Middle frontal gyrus (tissue), 1 donor: ENCODE measurements around the gene ALDOA.

Experiments used
- DNase-seq: peaks from one replicate; pipeline ENCODE4 v3.0.0-alpha.2; 2015; ENCODE audit warnings: low spot score; ENCODE audit errors: extremely low spot score

The ALDOA gene

DNA sequence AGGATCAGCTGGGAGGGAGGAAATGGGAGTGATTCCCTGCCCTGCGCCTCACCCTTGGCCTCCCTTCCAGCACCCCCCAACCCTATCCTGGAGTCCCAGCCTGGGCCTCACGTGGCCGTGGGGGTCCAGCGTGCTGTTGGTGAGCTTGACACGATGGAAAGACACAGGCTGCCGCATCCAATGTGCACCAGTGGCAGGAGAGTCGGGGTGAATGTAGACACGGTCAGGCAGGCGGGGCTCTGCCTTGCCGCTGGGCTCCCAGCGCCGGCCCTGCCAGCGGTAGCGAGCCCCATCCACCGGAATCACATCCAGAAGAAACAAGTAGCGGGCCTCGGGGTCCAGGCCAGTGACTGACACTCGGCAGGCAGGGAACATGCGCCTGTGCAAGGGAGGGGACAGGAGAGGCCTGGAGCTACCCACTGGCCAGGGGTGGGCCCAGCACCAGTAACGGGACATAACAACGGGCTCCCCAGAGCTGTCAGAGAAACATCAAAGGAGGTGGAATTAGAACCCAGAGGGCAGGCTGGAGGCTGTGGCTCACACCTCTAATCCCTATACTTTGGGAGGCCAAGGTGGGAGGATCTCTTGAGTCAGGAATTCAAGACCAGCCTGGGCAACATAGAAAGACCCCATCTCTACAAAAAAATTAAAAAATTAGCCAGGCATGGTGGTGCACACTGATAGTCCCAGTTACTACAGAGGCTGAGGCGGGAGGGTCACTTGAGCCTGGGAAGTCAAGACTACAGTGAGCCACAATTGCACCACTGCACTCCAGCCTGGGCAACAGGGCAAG, 23.5 kb downstream of the ALDOA start:
- no peak for DNase-seq

DNA sequence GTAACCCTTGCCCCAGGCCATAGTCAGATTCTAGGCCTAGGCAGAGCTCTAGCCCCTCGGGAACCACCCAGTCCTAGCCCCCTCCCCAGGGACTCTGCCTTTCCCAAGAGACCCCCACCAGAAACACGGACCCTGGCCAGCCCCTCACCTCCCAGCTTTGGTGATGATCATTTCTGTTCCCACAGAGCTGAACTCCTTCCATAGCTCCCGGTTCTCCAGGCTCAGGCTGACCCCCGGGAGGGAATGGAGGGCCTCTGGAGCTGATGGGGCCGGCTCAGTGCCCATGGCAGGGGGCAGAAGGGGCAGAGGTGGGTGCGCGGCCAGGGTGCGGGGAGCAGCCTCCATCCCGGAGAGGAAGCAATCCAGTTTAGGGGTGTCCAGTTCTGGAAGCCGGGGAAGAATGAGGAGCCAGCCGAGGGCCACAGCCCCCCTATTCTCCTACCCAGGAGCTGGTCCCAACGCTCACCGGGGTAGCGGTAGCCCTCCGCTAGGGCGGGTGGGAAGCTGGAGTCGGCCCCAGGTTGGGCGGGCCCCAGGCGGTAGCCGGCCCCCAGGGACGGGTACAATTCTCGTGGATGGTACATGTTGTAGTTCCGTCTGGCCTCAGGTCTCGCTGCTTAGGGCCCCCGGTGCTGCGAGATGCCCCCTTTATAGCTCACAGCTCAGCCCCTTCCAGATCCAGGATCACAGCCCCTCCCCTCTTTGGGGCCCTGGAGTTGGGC, 25.2 kb downstream of the ALDOA start:
- no peak for DNase-seq

DNA sequence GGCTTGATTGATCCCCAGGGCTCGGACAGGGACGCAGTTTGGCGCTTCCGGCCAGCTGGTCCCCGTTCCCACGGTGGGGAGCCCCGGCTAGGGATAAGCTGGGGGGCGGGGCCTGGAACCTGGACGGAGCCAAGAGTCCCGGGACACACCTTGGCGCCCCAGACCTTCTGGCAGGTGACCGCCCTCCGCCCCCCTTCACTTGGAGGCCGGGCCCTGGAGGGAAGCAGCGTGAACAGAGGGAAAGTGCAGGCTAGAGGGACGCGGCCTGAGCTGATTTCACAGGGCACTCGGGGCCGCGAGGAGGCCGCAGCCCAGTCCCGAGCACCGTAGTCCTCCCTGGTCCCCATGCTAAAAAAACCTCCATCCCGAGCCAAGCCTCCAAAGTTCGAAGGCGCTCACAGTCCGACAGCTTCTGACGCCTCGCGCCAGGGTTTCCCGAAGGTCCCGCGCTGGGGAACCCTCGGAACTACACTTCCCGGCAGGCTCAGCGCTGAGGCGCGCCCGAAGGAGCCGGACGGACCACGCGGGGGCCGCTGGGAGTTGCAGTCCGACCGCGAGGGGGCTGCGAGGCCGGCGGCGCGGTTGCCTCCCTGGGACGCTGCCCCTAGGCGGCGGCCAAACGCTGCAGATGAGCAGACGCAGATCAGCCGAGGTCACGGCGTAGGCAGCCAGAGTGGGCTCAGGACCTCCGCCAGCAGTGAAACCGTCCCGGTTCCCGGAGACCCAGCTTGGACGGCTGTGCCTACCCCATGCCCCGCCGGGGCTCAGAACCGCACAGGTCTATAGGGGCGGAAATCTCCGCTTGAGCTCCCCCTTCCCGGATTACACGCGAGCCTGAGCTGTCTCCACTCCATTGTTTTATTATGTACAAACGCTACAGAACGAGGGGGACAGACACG, 26.2 kb downstream of the ALDOA start, which contains the start of gene TBX6:
Gene TBX6 (minus strand): TSS at position 451 of the 899 bp plus-strand sequence. CDS start 731 bp downstream, outside the sequence.
- DNase-seq, result peak; percentile 88

DNA sequence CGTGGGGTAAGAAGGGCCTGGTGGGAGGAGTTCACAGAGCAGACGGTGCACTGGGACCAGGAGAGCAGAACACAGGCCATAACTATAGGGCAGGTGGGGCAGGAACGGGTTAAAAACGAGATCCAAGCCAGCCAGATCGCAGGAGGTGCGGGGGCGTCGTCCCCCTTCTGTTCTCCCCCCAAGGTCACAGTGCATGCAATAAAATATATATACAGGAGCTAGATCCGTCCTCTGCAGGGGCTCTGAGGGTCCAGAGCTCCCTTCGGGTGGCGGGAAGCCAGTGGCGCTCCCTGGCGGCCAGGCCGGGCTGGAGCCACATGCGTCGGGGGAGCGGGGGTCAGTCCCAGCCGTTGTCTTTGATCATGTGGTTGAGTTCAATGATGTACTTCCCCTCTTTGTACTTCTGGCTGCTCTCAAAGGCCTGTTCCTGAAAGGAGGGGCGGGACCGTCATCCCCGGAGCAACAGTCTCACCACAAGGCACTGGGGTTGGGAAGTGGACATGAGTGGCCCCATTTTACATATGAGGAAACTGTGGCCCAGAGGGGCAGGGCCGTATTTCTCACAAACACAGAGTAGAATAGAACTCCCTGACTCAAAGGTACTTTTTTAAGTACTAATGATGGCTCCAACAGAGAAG, 26.9 kb downstream of the ALDOA start:
- no peak for DNase-seq

DNA sequence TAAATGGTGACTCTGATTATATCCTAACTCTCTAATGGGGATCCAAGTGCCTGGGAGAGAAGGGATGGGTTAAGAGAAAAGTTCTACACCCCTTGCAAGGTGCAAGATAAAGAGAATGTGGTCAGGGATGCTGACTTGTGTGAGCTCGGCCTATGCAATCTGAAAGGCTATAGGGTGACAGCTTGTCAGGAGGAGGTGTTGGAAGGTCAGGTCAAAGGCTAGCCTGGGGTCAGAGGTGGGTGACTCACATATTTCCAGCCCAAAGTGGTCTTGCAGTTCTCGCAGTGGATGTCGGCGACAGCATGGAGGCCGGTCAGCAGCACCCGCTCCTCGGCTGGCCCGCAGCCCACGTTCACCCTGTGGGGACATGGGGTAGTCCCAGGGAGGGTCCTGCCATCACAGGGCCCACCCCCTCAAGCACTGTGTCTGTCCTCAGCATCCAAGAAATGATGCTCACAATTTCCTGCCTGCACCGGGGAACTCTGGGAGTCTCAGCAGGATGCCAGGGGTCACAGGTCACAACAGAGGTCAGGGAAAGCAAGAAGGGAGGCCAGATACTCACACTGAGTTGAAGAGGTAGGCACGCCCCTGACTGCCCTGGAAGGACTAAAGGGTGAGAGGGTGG, 29.1 kb downstream of the ALDOA start:
- DNase-seq, result no peak

DNA sequence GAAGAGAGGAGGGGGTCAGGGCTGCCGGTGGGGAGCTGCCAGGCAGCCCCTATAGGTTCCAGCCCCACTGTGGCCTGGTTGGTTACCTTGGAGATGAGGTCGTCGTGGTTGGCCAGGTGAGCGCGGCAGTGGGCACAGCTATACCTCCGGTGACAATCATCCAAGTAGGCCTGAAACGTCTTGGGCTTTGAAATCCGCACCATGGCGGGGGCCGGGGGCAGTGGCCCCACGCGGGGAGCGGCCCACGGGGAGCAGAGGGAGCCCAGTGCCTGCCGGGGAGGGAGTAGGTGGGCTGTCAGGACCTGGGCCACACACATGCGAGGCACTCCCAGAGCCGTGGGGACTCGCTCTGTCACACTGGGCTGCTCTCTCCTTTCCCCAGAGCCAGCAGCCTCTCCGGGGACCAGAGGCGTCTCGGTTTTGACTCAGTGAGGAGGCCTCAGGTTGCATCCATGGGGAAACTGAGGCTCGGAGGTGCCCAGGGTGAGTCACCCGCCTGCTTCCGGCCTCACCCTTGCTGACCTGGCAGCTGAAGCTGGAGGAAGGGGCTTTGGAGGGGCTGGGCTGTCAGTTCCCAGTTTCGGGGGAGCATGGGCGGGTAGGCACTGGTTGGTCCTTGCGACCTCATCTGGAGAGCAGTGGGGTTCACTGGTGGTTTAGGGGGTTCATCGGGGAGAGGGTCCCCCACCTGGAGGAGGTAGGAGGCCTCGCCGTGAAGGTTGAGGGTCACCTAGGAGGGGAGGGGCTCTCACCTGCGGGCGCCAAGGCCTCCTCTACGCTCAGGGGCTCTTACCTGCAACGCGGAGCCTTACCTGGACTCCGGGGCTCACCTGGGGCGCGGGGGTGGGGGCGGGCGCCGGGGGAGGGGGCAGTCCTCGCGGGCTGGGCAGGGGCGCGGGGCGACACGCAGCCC, 29.9 kb downstream of the ALDOA start:
- DNase-seq, result no peak

DNA sequence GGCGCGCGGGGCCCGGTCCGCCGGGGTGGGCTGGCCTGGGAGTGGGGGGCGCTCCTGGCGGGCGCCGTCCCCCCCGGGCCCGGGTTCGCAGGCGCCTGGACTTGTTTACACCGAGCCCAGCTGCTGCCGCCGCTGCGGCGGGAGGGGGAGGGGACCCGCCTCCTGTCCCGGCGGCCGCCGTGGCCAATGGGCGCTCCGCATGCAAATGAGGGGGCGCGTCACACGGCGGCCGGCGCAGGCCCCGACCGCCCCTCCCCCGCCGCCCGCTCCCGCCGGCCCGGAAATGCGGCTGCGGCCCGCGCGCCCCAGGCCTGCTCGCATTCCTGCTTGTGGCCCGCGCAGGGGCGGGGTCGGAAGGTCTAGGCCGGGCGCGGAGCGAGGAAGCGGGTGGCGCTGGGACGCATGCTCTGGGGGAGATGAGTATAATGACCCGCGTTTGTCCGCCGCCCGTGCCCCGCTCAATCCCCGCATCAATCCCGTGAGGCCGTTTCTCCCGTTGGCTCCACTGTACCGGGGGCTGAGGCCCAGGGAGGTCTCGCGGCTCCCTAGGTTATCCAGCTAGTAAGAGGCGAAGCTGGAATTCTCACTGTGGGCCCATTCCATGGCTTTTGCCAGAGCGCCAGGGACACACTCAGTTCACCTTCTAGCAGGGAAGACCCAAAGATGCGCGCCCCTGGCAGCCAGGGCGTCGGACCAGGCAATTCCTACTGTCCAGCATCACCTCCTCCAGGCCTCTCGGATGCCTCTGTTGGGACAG, 30.7 kb downstream of the ALDOA start, which contains the start of gene YPEL3:
Gene YPEL3 (minus strand): TSS at position 109 of the 757 bp plus-strand sequence. CDS start 731 bp downstream, outside the sequence.
- DNase-seq, result peak; percentile 85

DNA sequence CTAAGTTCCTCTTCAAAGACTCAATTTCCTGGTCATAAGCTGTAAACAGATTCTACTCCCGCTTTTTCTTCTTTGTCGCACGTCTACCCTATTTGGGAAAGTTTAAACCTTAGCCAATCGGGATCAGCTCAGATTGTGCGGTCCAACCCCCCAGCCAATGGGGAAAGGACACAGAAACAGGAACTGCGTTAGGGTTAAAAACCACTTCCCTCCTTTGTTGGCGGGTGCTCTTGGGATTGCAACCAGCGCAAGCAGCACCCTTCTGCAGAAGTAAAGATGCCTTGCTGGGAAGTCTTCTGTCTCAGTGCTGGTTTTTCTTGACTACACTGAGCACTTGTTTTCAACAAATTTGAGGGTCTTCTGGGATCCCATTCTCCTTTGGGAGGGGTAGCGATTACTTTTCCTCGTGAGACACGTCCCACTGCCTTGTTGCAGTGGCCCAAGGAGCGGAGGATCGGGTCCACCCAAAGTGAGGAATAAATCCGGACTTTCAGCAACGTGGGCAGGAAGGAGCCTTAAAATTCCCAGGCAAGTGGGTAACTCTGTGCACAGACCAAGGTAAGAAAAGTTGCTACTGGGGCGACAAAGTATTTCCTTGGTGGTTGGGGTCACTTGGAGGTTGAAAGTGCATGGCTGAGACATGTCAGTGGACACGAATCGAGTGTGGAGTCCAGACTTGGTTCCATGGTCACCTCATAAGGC, 31.5 kb downstream of the ALDOA start:
- DNase-seq, result no peak

DNA sequence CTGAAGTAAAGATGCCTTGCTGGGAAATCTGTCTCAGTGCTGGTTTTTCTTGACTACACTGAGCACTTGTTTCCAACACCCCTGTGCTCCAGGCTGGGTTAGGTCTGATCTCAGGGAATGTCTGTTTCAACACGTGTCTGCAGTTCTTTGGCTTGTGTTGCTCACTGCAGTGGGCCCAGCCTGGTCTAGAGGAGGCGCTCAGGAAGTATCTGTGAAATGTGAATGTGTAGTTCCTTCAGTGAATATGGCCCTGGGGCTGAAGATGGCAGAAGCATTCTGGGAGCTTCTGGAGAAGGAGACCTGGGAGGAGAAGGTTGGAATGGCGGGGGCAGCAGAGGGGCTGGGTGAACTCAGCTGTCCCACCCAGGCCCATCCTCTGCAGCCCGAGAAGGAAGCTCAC, 38.5 kb downstream of the ALDOA start:
- no peak for DNase-seq

DNA sequence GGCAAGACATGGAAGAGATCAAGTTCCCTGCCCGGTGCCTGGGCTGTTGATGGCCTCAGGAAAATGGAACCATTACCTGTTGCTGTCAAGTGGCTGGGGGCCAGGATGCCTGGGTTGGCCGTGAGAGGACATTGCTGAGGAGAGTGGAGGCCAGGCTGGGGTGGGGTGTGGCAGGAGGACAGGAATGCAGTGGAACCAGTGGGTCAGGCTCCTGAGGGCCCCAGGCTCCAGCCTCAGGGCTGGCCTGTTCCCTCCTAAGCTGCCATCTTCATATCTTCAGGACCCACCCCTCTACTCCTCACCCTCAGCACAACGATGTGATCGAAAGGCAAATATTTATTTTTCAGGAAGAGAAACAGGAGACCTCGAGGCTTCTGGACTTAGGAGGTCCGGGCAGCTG, 38.9 kb downstream of the ALDOA start:
- no peak for DNase-seq

DNA sequence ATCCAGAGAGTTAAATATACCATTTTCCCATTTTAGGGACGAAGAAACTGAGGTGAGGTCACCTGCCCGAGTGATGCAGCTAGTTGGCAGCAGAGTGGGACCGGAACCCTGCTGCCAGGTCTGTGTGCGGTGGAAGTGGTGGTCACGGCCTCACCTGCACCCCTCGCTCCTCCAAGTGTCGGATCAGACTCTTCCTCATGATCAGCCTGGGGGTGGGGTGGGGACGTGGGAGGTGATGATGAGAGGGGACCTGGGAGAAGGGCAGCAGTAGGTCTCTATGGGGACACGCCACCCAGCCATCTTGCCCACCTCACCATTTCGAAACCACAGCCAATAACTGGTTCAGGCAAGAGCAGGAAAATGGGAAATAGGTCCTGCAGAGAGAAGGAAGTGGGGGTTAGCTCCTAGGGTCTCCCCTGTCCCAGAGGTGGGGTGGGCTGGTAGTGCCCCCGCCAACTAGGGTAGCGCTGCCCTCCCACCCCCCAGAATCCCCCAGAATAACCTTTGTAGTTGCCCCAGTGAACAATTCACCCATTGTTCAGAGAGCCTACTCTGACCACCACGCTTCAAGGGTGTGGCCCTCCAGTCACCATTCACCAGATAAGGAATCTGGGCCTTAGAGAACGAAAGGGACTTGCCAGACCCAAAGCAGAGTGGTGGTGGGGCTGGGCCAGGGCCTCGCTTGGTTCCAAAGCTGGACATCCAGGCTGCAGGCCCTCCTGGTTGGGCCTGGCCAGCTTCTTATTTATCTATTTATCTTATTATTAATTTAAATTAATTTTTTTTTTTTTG, 42.7 kb downstream of the ALDOA start:
- DNase-seq, result no peak

DNA sequence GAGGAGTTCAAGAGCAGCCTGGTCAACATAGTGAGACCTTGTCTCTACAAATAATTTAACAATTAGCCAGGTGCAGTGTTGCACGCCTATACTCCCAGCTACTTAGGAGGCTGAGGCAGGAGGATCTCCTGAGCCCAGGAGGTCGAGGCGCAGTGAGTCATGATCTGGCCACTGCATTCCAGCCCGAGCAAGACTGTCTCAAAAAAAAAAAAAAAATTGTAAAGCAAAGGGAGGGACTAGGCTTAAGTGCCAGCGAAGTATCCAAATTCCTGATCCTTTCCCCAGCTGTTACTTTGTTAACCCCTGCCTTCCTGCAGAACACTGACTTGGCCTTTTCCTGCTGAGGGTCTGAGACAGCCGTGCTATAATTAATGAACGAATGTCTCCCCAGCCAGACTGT, 45.1 kb downstream of the ALDOA start:
- no peak for DNase-seq

DNA sequence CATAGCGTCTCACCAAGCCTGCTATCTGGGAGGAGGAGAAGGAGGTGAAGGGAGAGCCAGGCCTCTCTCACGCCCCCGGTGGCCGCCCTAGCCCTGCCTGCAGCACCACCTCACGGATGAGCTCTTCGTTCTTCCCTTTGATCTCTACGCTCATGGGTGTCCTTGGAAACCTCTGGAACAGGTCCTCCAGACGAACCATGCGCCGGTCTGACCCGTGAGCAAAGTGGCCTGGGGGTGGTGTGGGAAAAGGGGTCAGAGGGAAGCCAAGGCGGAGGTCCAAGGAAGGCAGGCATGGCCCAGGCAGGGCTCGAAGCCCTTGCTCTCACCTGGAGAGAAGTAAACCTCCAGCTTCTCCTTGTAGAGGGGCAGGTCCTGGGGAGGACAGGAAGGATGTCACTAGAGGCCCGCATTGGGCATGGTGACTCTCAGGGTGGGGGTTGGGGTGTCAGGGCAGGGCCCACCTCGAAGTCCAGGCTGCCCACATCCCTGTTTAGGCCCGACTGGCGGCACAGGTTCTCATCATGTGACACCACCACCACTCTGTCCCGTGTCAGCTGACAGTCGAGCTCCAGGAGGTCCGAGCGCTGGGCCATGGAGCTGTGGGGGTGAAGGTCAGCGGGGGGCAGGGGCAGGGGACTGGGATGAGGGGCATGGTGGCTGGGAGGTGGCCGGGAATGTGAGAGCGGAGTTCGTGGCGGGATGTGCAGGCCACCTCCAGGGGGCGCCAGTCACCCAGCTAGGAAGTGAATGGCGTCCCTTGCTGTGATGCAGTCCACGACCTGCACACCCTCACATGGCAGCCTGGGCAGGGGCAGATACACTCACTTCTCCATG, 46.9 kb downstream of the ALDOA start:
- DNase-seq, result no peak

DNA sequence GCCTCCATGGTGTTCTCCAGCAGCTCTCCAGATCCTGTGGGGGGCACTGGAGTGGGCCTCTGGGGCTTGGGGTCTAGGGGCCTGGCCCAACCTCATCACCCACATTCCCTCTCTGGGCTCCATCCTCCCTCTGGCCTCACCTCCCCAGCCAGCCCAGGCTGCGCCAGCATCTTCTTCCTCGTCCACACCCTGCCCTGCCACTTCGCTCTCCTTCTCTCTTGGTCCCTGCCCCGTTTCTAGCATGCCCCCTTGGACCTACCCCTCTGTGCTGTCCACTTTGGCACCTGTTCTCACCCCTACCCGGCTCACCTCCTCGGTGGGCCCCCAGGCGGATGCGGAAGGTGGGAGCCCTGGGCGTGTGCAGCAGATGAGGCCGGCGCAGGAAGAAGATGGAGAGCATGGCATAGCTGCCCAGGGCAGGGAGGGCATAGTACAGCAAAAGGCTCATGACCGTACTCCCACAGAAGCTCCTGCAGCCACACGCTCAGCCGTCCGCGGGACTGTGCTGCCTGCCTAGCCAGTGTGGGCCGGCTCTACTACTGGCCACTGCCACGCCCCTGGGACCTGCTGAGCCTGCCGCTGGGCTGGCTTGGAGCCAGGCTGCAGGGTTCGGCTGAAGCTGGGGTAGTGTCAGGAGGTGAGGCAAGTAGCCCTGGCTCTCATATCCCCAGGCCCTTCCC, 47.6 kb downstream of the ALDOA start, which contains the start of gene GDPD3:
Gene GDPD3 (minus strand): TSS at position 507 of the 680 bp plus-strand sequence. CDS start 59 bp downstream, at position 448.
- DNase-seq, result no peak

DNA sequence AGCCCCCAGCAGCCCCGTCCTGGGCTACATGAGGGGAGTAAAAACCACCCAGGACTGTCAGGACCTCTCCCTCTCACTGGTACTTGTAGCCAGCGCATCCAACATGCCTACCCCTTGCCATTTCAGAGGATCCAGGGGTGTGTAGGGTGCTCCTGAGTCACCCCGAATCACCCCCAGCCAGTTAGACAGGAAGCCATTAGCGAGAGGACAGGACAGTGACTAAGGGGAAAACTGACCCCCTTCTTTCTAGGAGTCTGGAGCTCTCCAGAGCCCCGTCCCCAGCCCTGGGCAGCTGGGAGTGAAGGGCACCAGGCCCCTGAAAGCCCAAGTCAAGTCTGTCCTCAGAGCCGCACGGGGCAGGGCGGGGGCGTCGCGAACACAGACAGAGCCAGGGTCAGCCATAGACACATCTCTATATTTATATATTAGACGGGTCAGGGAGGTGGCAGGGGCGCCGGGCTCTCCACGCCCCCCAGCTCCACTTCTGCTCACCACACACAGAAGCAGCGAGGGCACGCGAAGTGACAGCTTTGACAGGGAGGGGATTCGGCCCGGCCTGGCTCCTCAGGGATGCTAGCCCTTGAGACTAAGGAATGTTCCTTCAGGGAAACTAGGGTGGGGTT, 48.3 kb downstream of the ALDOA start:
- no peak for DNase-seq
